Adrenal gland (tissue), 12 donors: ENCODE results near the gene GOLM1. TPM values are rescaled to one million over a fixed set of nuclear protein-coding genes. Genes with fewer than 3 reads are reported as not detected.
A peak's percentile ranks its signal among the peaks of the same experiment; 100 is the strongest.

Experiments used
- DNase-seq, 7 donors: peaks; one replicate each; pipeline ENCODE4 v3.0.0-alpha.2; 2019 to 2020
- H3K27ac ChIP-seq, 5 donors: fragments of 200-600 bp; sonication (generic) in 4 of 5; 1 replicate in 3 of 5; 2 replicates in 2 of 5; pipeline versions ENCODE4 v1.5.1 to v1.8.0; 2016 to 2020; ENCODE audit warnings: mild to moderate bottlenecking in 1 of 5
- H3K27me3 ChIP-seq: fragments of 200-600 bp; 2 replicates; pipeline ENCODE4 v1.8.0; 2021
- H3K36me3 ChIP-seq, 2 donors: fragments of 200-600 bp; replicated peaks in 1 of 2; 1 replicate in 1 of 2; 2 replicates in 1 of 2; pipeline versions ENCODE4 v1.5.1 to v1.8.0; 2018 to 2022
- H3K4me1 ChIP-seq, 2 donors: fragments of 200-600 bp; replicated peaks in 1 of 2; 1 replicate in 1 of 2; 2 replicates in 1 of 2; pipeline versions ENCODE4 v1.5.1 to v1.8.0; 2018 to 2021
- H3K4me3 ChIP-seq, 4 donors: fragments of 200-600 bp; sonication (generic) in 3 of 4; one replicate each; pipeline ENCODE4 v1.5.1; 2016 to 2018
- H3K9me3 ChIP-seq, 3 donors: fragments of 200-600 bp; sonication (generic) in 1 of 3; replicated peaks in 1 of 3; 1 replicate in 2 of 3; 2 replicates in 1 of 3; pipeline versions ENCODE4 v1.5.1 to v1.8.0; 2016 to 2021
- POLR2A ChIP-seq, 2 donors: fragments of 450-650 bp; IDR thresholded peaks; one replicate each; pipeline ENCODE4 v1.6.1; 2017; ENCODE audit warnings: antibody characterized with exemption in 2 of 2, mild to moderate bottlenecking in 2 of 2, moderate library complexity in 1 of 2
- WGBS, 4 donors: extraction: QIAGEN DNeasy Blood & Tissue Kit in 2 of 4; methylation state at CpG; one replicate each; pipeline versions ENCODE4 v1.1.5 to v1.1.7; 2013 to 2017; 5-methylcytosine and 5-hydroxymethylcytosine counted together
- intact Hi-C, 2 donors: fragments of 100-400 bp; cut with DNase I; formaldehyde crosslinking; loops; one replicate each; pipeline versions ENCODE4 v1.14.1 to v1.15.0; 2022 to 2023
- polyA plus RNA-seq, 3 donors: library from polyadenylated mRNA; stranded (reverse); fragments of 200-250 nt in 2 of 3; fragments of 350-450 nt in 1 of 3; fragmentation: Illumina TruSeq in 1 of 3; extraction: RNeasy Lipid Tissue Mini Kit (QIAGEN cat#74804) in 1 of 3; gene quantifications; one replicate each; pipeline ENCODE4 v1.2.3, GENCODE V29; 2013 to 2014
- total RNA-seq, 9 donors: library from RNA; depleted of rRNA in 4 of 9; stranded (reverse); fragments of >200 nt in 4 of 9; fragments of 120-200 nt in 1 of 9; fragmentation: NEBNext Ultra II Directional in 1 of 9; extraction: Animal tissue kit (Norgen Biotek cat#: 25700) in 1 of 9; gene quantifications; one replicate each; pipeline versions ENCODE4 v1.1.0 to v1.2.4, GENCODE V29; 2013 to 2023
- TF ChIP-seq, protein P1 (sequence below), 6 experiments: fragments of 450-650 bp in 4 of 6; fragments of 200-600 bp in 2 of 6; sonication (generic) in 1 of 6; IDR thresholded peaks; 1 replicate in 5 of 6; 2 replicates in 1 of 6; pipeline versions ENCODE4 v1.5.1 to v1.8.0; 2016 to 2021; ENCODE audit warnings: antibody characterized with exemption in 6 of 6, mild to moderate bottlenecking in 2 of 6, moderate library complexity in 1 of 6
- donor health status: healthy with polysubstance abuse.
- donor health status: Bipolar disorder and iron deficiency.
- donor health status: DM: yes; HTN: yes; CAD: no.
- donor health status: DM: no; HTN: no; CAD: no.
- donor health status: DM: no; HTN: no; CAD: no.
- donor health status: DM: yes; HTN: yes; CAD: no.

Gene GOLM1
- total and polyA plus RNA-seq, 12 donors, result 84.6 to 745 (median 186) TPM

GRCh38 chr9:86141843-86142242 lies 42.5 kb upstream of the GOLM1 start:
- Histone ChIP-seq H3K9me3 (no peaks in the 10 kb centered on the region), H3K27ac (no peak overlapping the region), H3K4me3 (no peak overlapping the region), H3K27me3 (no peaks in the 10 kb centered on the region), H3K36me3 (no peaks in the 10 kb centered on the region), H3K4me1 (no peaks in the 10 kb centered on the region)
- WGBS, 4 donors, result 49 to 57% (median 53%) methylated on average over 3 of the region's 3 CpGs
- TF ChIP-seq, protein P1, sequence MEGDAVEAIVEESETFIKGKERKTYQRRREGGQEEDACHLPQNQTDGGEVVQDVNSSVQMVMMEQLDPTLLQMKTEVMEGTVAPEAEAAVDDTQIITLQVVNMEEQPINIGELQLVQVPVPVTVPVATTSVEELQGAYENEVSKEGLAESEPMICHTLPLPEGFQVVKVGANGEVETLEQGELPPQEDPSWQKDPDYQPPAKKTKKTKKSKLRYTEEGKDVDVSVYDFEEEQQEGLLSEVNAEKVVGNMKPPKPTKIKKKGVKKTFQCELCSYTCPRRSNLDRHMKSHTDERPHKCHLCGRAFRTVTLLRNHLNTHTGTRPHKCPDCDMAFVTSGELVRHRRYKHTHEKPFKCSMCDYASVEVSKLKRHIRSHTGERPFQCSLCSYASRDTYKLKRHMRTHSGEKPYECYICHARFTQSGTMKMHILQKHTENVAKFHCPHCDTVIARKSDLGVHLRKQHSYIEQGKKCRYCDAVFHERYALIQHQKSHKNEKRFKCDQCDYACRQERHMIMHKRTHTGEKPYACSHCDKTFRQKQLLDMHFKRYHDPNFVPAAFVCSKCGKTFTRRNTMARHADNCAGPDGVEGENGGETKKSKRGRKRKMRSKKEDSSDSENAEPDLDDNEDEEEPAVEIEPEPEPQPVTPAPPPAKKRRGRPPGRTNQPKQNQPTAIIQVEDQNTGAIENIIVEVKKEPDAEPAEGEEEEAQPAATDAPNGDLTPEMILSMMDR (IDR thresholded peaks at IDR 0.05), result no peak
- TF ChIP-seq POLR2A (IDR thresholded peaks at IDR 0.05), result no peak
- DNase-seq, result no peak
- intact Hi-C loops, result no loop called here

DNA sequence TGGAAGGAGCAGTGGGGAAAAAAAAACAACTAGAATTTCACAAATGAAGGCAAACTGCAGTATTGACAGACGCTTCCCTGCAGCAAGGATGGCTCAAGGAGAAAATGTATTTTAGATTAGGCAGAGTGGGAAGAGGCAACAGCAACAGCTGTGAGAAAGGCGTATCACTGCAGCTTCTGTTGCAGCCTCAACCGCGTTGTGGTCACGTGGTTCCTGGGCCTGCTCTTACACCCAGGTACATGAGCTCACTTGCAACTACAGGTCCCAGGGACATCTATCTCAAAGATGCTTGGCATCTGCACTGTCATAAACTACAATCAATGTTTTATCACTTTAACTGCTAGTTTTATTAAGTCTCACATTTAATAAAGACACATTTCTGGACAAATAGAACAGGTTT lies 36.0 kb upstream of the GOLM1 start:
- TF ChIP-seq, protein P1 (IDR thresholded peaks at IDR 0.05), result no peak
- TF ChIP-seq POLR2A (IDR thresholded peaks at IDR 0.05), result no peak
- no peak overlapping the region for H3K4me3 ChIP-seq
- H3K4me1 ChIP-seq, result no peaks in the 10 kb centered on the region
- no peaks in the 10 kb centered on the region for H3K9me3 ChIP-seq
- H3K27me3 ChIP-seq, result no peaks in the 10 kb centered on the region
- peak in 1 of 7 donors; percentile 55 for DNase-seq
- H3K27ac ChIP-seq, result no peak overlapping the region
- WGBS, 4 donors, result 83 to 87% (median 83%) methylated on average over 5 of the region's 5 CpGs
- H3K36me3 ChIP-seq, result no peaks in the 10 kb centered on the region
- intact Hi-C loops, result no loop called here

DNA sequence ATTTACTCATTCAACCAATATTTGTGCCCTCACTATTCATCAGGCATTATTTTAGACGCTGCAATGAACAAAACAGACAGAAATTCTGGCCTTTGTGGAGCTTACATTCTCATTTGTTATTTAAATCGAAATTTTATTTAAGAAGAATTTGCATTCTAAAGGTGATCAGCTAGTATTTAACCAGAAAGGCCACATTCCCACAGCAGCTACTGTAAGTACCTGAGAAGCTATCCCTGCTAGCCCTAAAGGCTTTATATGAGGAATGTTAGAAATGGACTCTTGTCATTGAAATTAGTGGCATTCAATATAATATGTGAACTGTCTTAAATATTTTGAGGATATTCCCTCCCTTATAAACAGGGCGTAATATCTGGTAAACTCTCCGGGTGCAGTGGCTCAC lies 35.0 kb upstream of the GOLM1 start:
- H3K27me3 ChIP-seq, result no peaks in the 10 kb centered on the region
- no peaks in the 10 kb centered on the region for H3K36me3 ChIP-seq
- no peaks in the 10 kb centered on the region for H3K4me1 ChIP-seq
- no peak overlapping the region for H3K27ac ChIP-seq
- TF ChIP-seq, protein P1 (IDR thresholded peaks at IDR 0.05), result no peak
- TF ChIP-seq POLR2A (IDR thresholded peaks at IDR 0.05), result no peak
- 68 to 89% (median 84%) methylated on average over 4 of the region's 4 CpGs for WGBS, 4 donors
- no peaks in the 10 kb centered on the region for H3K9me3 ChIP-seq
- no peak for DNase-seq
- intact Hi-C loops, result no loop called here
- no peak overlapping the region for H3K4me3 ChIP-seq

GRCh38 chr9:86128235-86128822 lies 29.0 kb upstream of the GOLM1 start:
- Histone ChIP-seq H3K36me3 (no peaks in the 10 kb centered on the region), H3K4me3 (no peak overlapping the region), H3K27ac (peak overlapping the region; percentile 30 to 91 (median 62)), H3K9me3 (no peaks in the 10 kb centered on the region), H3K4me1 (peaks cover 13 to 19% of the 10 kb centered on the region in 2 donors), H3K27me3 (no peaks in the 10 kb centered on the region)
- 85 to 97% (median 90%) methylated on average over 4 of the region's 4 CpGs for WGBS, 4 donors
- no peak for DNase-seq
- TF ChIP-seq, protein P1 (IDR thresholded peaks at IDR 0.05), result no peak
- no peak for TF ChIP-seq POLR2A (IDR thresholded peaks at IDR 0.05)
- intact Hi-C loops, result no loop called here
